ENCODE measurements around the gene NCKAP5. TPM values are rescaled to one million over a fixed set of nuclear protein-coding genes. Genes with fewer than 3 reads are reported as not detected.

Gene NCKAP5
- total RNA-seq, 1 donor from 2014 or later: 2.8 TPM

DNA sequence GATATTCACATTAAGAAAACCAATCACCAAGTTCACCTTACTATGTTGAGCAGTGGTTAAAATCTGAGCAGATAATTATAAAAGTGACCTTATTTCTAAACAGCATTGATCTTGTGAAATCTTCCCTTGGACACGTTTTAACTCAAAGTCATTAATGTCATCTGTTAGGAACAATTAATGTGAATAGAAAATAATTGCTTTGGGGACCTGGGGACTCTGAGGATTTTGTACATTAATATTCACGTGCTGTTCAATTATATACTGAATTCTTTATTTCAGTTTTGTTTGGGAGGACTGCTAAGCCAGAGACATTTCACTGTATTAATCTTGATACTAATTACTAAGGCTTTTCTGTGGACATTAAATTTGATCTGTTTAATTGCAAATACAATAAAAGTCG, 771.2 kb downstream of the NCKAP5 start:
- DNase-seq (no peak), ATAC-seq (no peak)
- intact Hi-C loops (cut with micrococcal nuclease): no loop called here

DNA sequence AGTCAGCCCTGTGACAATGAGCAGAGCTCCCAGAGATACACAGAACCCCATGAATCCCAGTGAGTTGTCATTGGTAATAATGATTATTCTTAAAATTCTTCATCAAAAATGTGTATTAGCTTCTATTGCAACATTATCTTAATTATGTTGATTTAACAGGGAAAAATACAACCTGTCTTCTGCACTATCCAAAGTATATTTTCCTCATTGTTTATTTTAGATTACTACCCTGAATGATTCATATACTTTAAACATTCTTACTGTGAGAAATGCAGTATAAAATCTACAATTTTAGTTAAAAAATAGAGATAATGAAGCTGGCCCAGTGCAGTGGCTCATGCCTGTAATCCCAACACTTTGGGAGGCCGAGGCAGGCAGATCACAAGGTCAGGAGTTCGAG, 773.0 kb downstream of the NCKAP5 start:
- no peak for DNase-seq
- intact Hi-C loops (cut with micrococcal nuclease): no loop called here
- no peak for ATAC-seq

DNA sequence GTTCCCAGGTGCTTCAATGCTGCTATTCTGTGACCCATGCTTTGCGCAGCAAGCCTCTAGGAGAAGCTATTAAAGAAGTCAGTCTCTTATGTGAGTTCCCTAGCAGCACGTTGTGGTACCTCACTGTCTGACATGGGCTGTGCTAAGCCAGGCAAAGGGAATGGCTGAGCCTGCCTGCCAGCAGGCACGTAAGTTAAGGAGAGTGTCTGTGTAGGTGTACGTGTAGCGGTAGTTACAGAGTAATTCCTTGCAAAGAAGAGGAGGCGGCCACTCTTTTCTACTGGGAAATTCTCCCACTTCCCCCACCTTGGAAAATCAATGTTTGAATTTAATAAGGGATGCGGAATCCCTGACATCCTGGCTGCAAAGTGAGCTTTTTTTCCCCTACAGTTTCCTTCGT, 774.7 kb downstream of the NCKAP5 start:
- ATAC-seq (no peak), DNase-seq (no peak)
- intact Hi-C loops (cut with micrococcal nuclease): no loop called here

DNA sequence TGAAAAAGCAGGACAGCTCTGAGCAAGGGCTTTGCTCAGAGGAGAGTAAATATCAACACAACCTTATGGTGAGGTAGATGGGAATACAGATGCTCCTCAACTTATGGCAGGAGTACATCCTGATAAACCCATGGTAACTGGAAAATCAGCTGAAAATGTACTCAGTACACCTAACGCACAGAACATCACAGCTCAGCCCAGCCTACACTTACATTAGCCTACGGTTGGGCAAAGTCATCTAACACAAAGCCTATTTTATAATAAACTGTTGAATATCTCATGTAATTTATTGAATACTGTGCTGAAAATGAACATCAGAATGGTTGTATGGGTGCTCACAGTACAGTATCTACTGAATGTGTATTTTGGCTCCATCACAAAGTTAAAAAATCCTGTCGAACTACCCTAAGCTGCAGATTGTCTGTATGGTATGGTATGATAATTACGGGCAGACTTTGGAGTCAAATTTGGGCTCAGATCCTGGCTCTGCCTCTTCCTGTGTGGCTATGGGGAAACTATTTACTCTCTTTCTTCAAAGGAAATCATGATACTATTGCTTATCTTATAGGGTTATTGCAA, 778.0 kb downstream of the NCKAP5 start:
- ATAC-seq: no peak
- DNase-seq: no peak
- intact Hi-C loops (cut with micrococcal nuclease): no loop called here

DNA sequence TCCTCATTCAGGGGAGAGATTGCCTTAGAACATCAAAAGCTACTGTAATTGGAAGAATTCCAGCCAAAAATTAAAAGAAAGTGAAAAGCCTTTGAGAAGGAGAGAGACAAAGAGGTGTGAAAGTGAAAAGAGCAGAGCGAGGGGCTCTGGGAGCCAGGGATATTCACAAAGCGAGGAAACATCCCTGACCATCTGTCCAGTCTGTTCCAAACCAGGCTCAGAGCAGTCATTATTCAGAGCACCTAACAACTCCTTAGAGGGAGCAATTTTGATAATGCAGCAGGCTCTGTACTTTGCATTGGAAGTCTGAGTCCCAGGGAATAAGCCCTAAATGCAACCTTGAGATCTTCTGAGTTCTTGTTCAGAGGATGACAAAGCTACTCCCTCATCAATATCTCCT, 779.2 kb downstream of the NCKAP5 start:
- DNase-seq: no peak
- ATAC-seq: no peak
- intact Hi-C loops (cut with micrococcal nuclease): no loop called here

DNA sequence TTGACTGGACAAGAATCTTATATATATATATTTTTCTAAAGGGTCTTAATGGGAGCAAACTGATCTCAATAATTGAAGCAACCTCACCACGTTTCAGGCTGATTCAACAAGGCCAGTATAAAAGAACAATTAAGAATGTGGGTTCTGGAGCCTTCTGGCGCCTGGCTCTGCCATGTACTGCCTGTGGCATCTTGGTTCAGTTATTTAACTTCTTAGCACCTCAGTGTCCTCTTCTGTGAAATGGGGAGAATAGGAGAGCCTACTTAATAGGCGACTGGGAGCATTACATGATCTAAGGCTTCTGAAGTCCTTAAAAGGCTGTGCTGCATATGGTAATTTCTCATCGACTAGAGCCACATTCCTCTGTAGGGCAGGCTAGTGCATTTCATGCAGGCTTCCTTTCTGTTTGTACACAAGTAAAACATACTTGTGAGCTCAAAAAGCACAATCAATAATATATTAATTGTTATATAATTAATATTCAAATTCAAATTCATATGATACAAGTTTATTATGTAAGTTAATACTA, 779.9 kb downstream of the NCKAP5 start:
- intact Hi-C loops (cut with micrococcal nuclease): no loop called here
- DNase-seq: no peak

DNA sequence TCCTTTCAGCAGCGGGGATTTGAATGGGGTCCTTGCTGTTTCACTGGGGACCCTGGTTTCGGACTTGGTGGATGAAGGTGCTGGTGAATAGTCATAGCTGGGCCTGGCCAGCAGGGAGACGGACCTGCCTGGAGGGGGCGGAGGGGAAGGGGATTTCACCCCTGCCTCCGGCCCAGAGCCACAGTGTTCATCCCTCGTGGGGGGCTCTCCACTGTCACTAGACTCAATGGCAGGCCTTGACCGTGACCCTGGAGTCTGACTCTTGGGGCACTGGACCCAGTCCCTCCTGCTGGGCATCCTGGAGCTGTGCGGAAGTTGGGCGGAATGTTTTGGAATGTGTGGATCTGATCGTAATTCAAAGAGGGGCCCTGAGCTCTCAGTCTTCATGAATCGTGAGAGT, 784.4 kb downstream of the NCKAP5 start:
- DNase-seq: no peak
- intact Hi-C loops (cut with micrococcal nuclease): no loop called here

More for the DNA sequence above, 779.9 kb downstream of the NCKAP5 start:
- ATAC-seq: no peak

DNA sequence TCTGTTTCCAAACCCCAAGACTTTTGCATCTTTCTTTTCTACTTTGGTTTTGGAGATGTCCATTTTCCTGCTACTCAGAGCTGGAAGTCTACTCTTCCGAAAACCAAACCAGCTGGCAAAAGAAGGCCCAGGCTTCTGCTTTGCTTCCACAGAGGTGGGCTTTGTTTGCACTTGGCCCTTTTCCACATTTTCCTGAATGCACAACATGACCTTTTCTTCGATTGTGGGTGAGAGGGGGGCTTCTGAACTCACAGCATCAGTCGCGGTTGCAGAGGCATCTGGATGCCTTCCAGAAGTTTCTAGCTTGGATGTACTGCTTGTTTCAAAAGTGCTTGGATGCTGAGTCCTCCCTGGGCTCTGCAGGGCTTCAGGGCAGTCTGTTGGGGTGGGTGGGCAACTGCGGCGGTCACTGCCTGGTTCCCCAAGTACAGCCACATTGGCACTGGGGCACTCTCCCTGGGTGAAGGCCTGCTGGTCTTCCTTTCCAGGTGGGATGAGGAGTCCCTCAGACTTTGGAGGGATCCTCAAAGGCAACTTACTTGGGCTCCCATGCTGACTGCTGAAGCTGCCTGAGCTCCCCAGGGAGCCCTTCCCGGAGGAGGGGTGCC, 786.0 kb downstream of the NCKAP5 start:
- ATAC-seq (no peak), DNase-seq (no peak)
- intact Hi-C loops (cut with micrococcal nuclease): no loop called here

More for the DNA sequence above, 784.4 kb downstream of the NCKAP5 start:
- ATAC-seq: no peak

DNA sequence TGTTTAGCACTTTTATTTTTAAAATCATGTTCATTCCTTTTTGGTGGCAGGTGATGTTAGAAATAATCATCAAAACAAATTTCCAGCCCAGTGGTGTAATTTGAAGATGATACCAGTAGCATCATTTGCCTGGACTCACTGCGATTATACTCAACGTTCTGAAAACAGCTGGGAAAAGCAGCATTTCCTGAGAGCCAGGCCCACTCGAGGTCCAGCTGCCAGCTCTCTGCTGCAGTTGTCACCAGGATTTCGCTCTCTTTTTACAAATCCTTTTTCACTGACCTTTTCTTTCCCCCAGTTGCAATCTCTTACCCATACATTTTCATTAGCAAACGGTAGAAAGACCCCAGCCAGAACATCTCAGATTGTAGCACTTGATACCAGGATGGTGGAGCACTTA, 787.6 kb downstream of the NCKAP5 start:
- no peak for DNase-seq
- ATAC-seq: no peak

DNA sequence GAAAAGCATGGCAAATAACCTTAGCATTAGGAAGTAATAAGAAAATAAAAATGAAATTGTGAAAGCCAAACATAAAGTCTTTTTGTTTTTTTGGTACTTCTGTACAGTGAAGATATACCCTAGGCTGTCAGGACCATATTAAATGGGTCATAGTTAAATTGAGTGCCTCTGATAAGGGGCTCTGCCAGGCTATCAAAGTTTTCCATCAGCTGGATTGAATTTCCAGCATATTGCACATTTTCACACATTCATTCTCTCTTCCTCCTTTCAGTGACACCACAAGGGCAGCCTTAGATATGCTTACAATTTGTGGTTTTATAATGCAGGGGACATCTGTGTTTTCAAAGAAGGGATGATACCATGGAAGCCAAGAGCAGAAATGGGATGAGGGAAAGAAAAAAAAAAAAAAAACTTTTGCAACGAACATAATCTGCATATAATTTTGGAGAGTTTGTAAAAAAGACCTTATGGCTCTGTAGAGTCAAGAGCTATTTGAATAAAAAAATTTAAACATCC, 789.0 kb downstream of the NCKAP5 start:
- ATAC-seq (no peak), DNase-seq (no peak)
- intact Hi-C loops (cut with micrococcal nuclease): no loop called here

More for the DNA sequence above, 787.6 kb downstream of the NCKAP5 start:
- intact Hi-C loops (cut with micrococcal nuclease): no loop called here

DNA sequence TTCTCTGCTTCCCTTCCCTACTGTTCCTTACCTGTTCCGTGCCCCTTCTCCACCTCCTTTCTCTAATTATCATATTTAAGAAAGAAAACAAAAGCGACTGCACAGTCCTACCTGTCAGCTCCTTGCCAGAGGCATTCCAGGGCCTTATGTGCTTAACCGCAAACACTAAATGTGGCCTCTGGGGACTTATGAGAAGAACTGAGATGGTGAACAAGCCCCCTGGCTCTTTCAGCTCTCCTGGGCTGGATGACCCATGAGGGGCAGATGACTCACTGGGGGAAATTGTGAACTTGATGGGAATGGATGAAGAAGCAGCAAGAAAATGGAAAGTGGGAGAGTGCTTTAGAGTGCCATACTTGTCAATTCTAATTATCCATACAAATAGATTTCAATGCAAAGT, 792.0 kb downstream of the NCKAP5 start:
- ATAC-seq (no peak), DNase-seq (no peak)

DNA sequence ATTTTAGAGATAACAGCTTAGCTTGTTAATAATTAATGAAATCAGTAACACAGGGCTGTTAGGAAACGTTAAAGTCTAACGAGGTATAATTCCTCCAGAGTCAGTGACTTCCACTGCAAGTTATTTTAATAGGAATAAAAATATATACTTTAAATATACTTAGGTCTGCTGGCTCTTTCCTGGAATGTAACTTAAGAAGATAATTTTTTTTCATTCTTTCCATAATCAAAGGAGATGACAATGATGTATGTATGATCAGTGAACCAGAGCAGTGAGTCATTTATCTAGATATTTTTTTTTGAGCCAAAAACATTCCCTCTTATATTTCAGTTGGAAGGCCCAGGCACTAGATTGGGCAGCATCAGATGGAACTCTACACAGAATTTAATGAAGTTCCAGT, 794.1 kb downstream of the NCKAP5 start:
- intact Hi-C loops (cut with micrococcal nuclease): no loop called here
- no peak for DNase-seq
- no peak for ATAC-seq

More for the DNA sequence above, 792.0 kb downstream of the NCKAP5 start:
- intact Hi-C loops (cut with micrococcal nuclease): no loop called here

DNA sequence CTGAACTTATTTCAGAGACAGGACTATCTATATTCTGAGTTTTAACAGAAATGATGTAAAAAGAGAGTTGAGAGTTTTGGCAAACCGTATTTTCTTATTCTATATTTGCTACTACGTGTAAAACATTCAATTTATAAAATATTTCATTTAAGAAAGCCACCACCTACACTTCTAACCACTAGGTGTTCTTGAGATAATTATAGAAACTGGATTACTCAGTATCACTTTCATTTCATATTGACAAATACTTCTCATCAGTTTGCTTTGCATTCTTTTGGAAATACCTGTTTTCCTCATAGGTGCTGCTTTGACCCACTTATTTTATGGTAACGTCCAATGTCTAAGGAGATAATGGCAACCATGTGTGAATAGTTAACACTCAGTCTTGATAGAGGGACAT, 794.9 kb downstream of the NCKAP5 start:
- DNase-seq (no peak), ATAC-seq (no peak)
- intact Hi-C loops (cut with micrococcal nuclease): no loop called here

DNA sequence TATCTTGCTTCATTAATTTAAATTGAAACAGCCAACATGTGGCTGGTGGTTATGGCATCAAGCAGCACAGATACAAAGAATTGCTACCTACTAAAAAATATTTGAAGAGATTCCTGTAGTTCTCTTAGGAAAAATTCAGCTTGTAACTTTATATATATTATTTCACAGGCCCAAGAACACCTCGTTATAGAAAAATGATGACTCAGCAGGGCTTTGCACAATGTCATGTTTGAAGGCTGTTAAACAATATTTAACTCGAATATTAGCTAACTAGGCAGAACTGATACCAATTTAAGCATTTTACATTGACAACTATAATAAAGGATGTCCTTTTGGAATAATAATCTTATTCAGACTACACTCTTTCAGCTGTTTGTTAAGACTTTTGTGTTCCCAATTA, 795.9 kb downstream of the NCKAP5 start:
- ATAC-seq (no peak), DNase-seq (no peak)
- intact Hi-C loops (cut with micrococcal nuclease): no loop called here

DNA sequence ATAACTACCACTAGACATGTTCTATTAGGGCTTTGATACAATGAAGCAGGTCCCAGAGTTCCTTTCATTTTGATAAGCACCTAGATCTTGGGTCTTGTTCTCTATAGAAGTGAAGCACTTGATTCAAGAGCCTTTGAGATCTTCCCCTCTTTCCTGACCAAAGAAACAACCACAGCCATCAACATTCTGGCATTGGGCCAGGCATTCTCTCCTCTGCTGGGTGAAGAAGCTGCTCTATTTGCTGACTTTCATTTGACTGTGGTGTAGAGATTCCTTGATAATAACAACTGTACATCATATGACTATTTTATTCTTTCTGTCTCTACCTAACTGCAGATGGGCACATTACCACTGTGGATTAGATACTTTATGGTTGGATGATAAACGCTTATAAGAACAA, 801.7 kb downstream of the NCKAP5 start:
- no peak for DNase-seq
- ATAC-seq: no peak
- intact Hi-C loops (cut with micrococcal nuclease): no loop called here

DNA sequence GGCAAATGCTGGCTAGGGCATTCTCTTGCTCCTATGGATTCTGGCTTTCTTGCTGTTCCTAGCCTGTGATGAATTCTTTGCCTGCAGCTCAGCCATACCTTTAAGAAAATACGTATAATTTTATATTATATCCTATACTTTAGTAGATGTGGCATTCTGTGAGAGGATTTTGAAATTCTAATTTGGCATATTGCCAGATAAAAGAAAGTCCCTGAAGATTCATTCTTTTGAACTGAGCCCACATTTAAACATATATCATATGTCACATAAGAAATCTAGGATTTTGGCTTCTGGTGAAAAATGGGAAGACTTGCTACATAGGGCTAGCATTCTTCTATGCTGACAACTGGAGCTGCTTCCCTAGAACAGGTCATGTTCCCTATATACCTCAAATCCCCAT, 806.8 kb downstream of the NCKAP5 start:
- no peak for DNase-seq
- intact Hi-C loops (cut with micrococcal nuclease): no loop called here
- no peak for ATAC-seq

DNA sequence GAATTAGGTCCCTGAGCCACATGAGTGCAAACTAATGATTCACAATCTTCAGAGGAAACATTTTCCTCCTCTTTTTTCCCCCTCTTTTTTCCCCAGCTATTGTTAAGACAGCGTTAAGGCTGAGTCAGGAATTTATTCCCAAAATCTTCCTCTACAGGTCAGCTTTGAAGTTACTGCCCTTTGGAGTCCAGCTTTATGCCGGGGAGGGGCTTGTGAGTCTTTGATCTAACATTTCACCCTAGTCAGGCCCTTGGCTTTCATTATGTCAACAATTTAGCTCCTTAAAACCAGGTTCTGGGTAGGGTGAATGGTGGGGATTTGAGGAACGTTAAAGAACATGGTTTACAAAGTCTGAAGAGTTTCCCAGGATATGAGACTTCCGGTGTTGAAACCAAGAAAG, 807.3 kb downstream of the NCKAP5 start:
- no peak for DNase-seq
- ATAC-seq: no peak
- intact Hi-C loops (cut with micrococcal nuclease): no loop called here

DNA sequence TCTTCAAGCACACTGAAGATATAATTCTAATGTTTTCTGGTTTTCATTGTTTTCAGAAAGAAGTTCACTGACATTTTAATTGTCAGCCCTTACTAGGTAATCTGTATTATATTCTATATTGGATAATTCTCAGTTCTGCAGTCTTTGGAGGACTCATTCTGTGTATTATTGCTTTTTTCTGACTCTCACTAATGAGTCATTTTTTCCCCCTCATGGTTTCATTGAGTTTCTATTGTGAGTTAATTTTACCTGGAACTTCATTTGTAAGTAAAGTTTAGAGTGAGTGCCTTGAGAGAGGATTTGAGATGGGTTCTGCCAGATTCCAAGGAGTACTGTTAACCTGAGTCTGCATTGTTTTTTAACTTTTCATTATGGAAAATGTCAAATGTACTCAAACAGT, 807.9 kb downstream of the NCKAP5 start:
- intact Hi-C loops (cut with micrococcal nuclease): no loop called here
- DNase-seq (no peak), ATAC-seq (no peak)

DNA sequence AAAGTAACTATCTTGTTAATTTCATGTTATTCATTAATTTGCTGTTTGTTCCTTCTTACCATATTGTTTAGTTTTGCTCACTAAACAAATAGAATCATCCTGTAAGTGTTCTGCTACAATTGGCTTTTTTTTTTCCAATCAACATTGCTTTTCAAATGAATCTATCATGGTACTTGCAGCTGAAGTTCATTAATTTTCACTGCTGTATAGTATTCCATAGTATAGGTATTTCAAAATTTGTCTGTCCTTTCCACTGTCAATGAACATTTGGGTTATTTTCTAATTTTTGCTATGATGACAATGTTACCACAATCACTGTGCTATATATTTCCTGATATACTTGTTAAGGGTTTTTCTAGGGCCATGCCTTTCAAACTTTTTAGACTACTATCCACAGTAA, 809.3 kb downstream of the NCKAP5 start:
- intact Hi-C loops (cut with micrococcal nuclease): no loop called here
- no peak for DNase-seq
- no peak for ATAC-seq

DNA sequence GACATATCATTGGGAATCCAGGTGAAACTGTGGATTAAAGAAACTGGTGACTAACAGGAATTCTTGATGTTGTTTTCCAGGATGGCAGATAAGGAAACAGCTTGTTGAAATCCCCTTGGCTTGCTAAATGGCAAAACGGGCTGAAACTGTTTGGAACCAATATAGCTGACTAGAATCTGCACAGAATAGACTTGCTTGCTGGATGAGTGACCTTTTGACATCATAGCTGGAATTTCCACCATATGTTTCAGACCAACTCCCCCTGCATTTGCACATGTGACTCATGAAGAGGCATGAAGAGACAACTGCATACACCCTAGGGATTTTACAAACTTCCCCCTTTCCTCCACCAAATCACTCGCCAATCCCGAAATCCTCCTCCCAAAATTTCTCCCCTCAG, 810.6 kb downstream of the NCKAP5 start:
- intact Hi-C loops (cut with micrococcal nuclease): no loop called here
- DNase-seq (no peak), ATAC-seq (no peak)

DNA sequence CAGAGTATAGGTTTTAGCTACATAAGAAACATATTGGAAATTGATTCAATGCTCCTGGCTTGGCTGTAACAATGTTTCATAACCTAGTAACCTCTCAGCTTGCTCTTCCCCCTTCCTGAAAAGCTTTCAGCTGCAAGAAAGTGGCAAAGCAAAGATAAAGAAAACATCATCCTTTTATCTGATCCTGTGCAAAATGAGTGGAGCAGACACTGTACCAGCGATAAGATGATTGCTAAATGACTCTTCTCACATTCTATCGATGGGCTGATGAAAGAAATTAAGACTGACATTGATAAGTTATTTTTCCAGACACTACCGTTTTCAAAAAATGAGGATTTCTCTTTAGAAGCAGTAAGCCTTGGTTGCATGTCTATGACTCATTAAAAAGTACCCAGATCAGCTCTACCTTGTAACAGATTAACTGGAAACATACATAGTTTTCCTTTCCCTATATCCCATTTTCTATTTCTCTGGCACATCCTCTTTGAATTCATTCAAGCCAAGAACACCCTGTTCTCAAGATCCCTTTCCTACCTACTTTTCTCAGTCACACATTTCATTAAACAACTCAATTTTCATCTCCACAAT, 811.2 kb downstream of the NCKAP5 start:
- intact Hi-C loops (cut with micrococcal nuclease): no loop called here
- ATAC-seq (no peak), DNase-seq (no peak)
